ENCODE measurements around the gene MID1.

The MID1 gene

GRCh38 chrX:10618961-10619360 is 1.4 kb downstream of the MID1 start:
- DNase-seq (ENCODE audit: insufficient read length, low spot score) (no peak), FAIRE-seq (no peak)
- TF ChIP-seq CTCF (IDR thresholded peaks at IDR 0.05; ENCODE audit: insufficient read depth, missing control alignments): no peak

DNA sequence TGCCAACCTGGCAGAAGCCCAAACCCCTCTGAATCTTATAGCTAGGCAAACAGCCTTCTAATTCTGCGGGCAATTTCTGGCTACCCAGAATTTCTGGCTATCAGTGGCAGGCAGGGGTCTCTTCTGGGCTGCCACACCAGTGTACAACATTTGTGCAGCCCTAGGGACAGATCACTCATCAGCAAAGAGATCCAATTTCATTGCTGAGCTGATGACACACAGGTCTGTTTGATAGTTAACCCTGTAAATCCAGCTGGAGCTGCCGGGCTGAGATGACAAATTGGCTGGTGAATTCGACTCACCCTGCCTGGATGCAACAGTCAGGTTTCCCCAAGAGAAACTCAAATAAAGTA is 2.4 kb downstream of the MID1 start:
- no peak for TF ChIP-seq CTCF (IDR thresholded peaks at IDR 0.05; ENCODE audit: insufficient read depth, missing control alignments)
- no peak for DNase-seq (ENCODE audit: insufficient read length, low spot score)
- no peak for FAIRE-seq

DNA sequence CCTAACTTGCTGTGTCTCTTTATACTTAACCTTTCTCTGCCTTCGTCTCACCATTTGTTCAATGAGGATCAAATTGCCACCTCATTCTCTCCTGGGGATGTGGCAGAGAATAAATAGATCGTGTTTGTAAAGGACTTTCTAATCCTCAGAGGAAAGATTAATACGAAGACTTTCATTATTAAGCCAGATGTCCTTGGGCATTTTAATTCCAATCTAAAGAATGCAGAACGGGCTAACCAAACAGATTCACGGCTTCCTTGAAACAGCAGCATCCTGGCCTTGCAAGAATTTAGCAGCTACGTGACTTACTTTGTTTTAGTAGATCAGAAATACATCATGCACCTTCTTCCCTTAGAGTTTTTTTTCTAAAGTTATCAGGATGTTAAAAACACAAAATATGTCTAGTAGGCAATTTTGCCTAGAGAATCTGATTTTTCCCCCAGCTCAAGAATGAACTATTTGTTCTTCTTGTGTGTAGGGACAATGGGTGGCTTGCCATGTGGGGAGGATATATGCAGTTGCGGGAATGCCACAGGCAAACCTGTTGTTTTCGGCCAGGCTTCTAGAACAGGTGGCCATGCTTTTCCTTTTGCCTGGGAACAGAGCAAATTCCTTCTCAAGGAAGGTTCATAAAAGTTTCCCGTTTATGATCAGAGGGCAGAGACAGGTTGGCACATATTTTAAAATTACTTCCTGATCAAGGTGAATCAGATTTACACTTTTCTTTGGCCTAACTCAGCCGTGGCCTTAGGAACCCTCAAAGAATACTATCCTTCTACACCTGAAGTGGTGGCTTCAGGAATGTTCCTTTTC is 3.0 kb downstream of the MID1 start:
- DNase-seq (ENCODE audit: insufficient read length, low spot score) (no peak), FAIRE-seq (no peak)
- no peak for TF ChIP-seq CTCF (IDR thresholded peaks at IDR 0.05; ENCODE audit: insufficient read depth, missing control alignments)

- no peak for DNase-seq (ENCODE audit: insufficient read length, low spot score)
- peak; percentile 58 for TF ChIP-seq CTCF (IDR thresholded peaks at IDR 0.05; ENCODE audit: insufficient read depth, missing control alignments)
- peak; percentile 88 for FAIRE-seq
Observed at GRCh38 chrX:10615931-10616774, 4.2 kb downstream of the MID1 start.

GRCh38 chrX:10612215-10612614 is 8.2 kb downstream of the MID1 start:
- FAIRE-seq: no peak
- no peak for TF ChIP-seq CTCF (IDR thresholded peaks at IDR 0.05; ENCODE audit: insufficient read depth, missing control alignments)

GRCh38 chrX:10611441-10612090 is 8.8 kb downstream of the MID1 start:
- DNase-seq (ENCODE audit: insufficient read length, low spot score): no peak
- no peak for FAIRE-seq
- no peak for TF ChIP-seq CTCF (IDR thresholded peaks at IDR 0.05; ENCODE audit: insufficient read depth, missing control alignments)

More at GRCh38 chrX:10612215-10612614, 8.2 kb downstream of the MID1 start:
- DNase-seq (ENCODE audit: insufficient read length, low spot score): no peak
